K562 (cell line): Measurements from ENCODE around the gene PSAP.
A peak's percentile ranks its signal among the peaks of the same experiment; 100 is the strongest.

Experiments used
- CTCF ChIP-seq, 3 experiments: IDR thresholded peaks in 2 of 3; conservative IDR thresholded peaks in 1 of 3; 2 replicates each; pipeline ENCODE4 v1.5.1; 2011 to 2012; ENCODE audit warnings: low read length in 3 of 3, mild to moderate bottlenecking in 3 of 3, control low read depth in 2 of 3, improper control_type of control experiment in 1 of 3, inconsistent platforms in 1 of 3, low read depth in 1 of 3, mixed read lengths in 1 of 3, moderate library complexity in 1 of 3; ENCODE audit not compliant: insufficient read depth in 2 of 3
- HMGXB4 ChIP-seq: sonication (generic); formaldehyde crosslinking; IDR thresholded peaks from 2 replicates; pipeline ENCODE4 v1.8.1; 2023; ENCODE audit warnings: mild to moderate bottlenecking, missing genetic modification reagents
- MAZ ChIP-seq, 2 experiments: fragments of 450-650 bp in 1 of 2; sonication (generic) in 1 of 2; formaldehyde crosslinking; IDR thresholded peaks in 1 of 2; conservative IDR thresholded peaks in 1 of 2; 2 replicates each; pipeline versions ENCODE4 v1.4.0 to v1.5.0; 2020; ENCODE audit warnings: mild to moderate bottlenecking in 1 of 2, missing genetic modification reagents in 1 of 2
- MITF ChIP-seq: IDR thresholded peaks from 2 replicates; pipeline ENCODE4 v1.6.1; 2014; ENCODE audit warnings: antibody characterized with exemption
- PRPF4 ChIP-seq: fragments of 200-400 bp; formaldehyde crosslinking; IDR thresholded peaks from one replicate; pipeline ENCODE4 v1.6.1; 2017; ENCODE audit warnings: low read length, low read depth, mild to moderate bottlenecking; ENCODE audit not compliant: insufficient read depth, poor library complexity, severe bottlenecking
- RAD21 ChIP-seq, 2 experiments: fragments of 250-450 bp in 1 of 2; fragments of 450-650 bp in 1 of 2; sonication (Bioruptor Pico) in 1 of 2; formaldehyde crosslinking in 1 of 2; IDR thresholded peaks in 1 of 2; conservative IDR thresholded peaks in 1 of 2; 2 replicates each; pipeline versions ENCODE4 v1.4.0 to v1.8.0; 2020 to 2022; ENCODE audit warnings: mild to moderate bottlenecking in 2 of 2, moderate library complexity in 1 of 2
- SIRT6 ChIP-seq: IDR thresholded peaks from one replicate; pipeline ENCODE4 v1.6.1; 2012; ENCODE audit warnings: low read depth, mild to moderate bottlenecking, control low read depth, inconsistent platforms, low read length, moderate library complexity
- SIX5 ChIP-seq, 2 experiments: IDR thresholded peaks; 2 replicates each; pipeline ENCODE4 v1.6.1; 2011; ENCODE audit warnings: low read length in 2 of 2, borderline replicate concordance in 1 of 2, low read depth in 1 of 2, mild to moderate bottlenecking in 1 of 2, moderate library complexity in 1 of 2; ENCODE audit not compliant: insufficient read depth in 1 of 2
- USF1 ChIP-seq: sonication (generic); formaldehyde crosslinking; IDR thresholded peaks from 2 replicates; pipeline ENCODE4 v1.9.0; 2022; ENCODE audit warnings: mild to moderate bottlenecking, missing genetic modification reagents
- ZBTB34 ChIP-seq: fragments of 250-450 bp; sonication (Bioruptor Pico); IDR thresholded peaks from 2 replicates; pipeline ENCODE4 v1.8.0; 2021; ENCODE audit warnings: mild to moderate bottlenecking, moderate library complexity
- ZBTB8A ChIP-seq: fragments of 450-650 bp; IDR thresholded peaks from 2 replicates; pipeline ENCODE4 v1.6.1; 2018; ENCODE audit warnings: mild to moderate bottlenecking, moderate library complexity; ENCODE audit not compliant: partially characterized antibody
- ZNF121 ChIP-seq: sonication (generic); formaldehyde crosslinking; conservative IDR thresholded peaks from 2 replicates; pipeline ENCODE4 v1.8.0; 2022; ENCODE audit warnings: missing genetic modification reagents
- ZNF184 ChIP-seq: sonication (generic); formaldehyde crosslinking; IDR thresholded peaks from 2 replicates; pipeline ENCODE4 v1.5.0; 2020; ENCODE audit warnings: missing genetic modification reagents
- ZNF780A ChIP-seq: fragments of 250-450 bp; sonication (Bioruptor Pico); IDR thresholded peaks from 2 replicates; pipeline ENCODE4 v1.5.0; 2021; ENCODE audit warnings: mild to moderate bottlenecking

- TF ChIP-seq ZNF121 (CRISPR knock-in tag) (no peak), MAZ (CRISPR knock-in tag; conservative IDR thresholded peaks at IDR 0.05 in 1 of 2, IDR thresholded peaks at IDR 0.05 in 1 of 2) (no peak), PRPF4 (no peak), SIX5 (IDR thresholded peaks at IDR 0.05; ENCODE audit: borderline replicate concordance in 1 of 2, insufficient read depth in 1 of 2, low read depth in 1 of 2, low read length in 2 of 2) (no peak), HMGXB4 (no peak), ZNF184 (CRISPR knock-in tag) (no peak), USF1 (CRISPR knock-in tag) (0 out of 2 replicates have a peak, but pooled peaks have one; percentile 14), ZNF780A (CRISPR knock-in tag) (no peak), MITF (no peak), ZBTB34 (CRISPR knock-in tag) (no peak), RAD21 (CRISPR knock-in tag; conservative IDR thresholded peaks at IDR 0.05 in 1 of 2, IDR thresholded peaks at IDR 0.05 in 1 of 2) (no peak), CTCF (IDR thresholded peaks at IDR 0.05 in 2 of 3, conservative IDR thresholded peaks at IDR 0.05 in 1 of 3; ENCODE audit: insufficient read depth in 2 of 3, low read depth in 1 of 3, low read length in 3 of 3) (no peak), SIRT6 (no peak), ZBTB8A (no peak)
These were observed 40.4 kb upstream of the PSAP start for GRCh38 chr10:71891437-71891836.
